ENCODE data around the gene SMIM10L2A. TPM values are rescaled to one million over a fixed set of nuclear protein-coding genes. Genes with fewer than 3 reads are reported as not detected.

Gene SMIM10L2A
- total RNA-seq, 1 experiment from 2014 or later = 18.3 TPM

- no peak overlapping the region for H3K27ac Mint-ChIP-seq
- Histone ChIP-seq H4K91ac (ENCODE audit: insufficient read length, low read depth, low read length) (no peak overlapping the region), H3K23me2 (ENCODE audit: insufficient read length, low read depth, low read length, poor library complexity, severe bottlenecking) (no peaks in the 10 kb centered on the region), H2AK5ac (ENCODE audit: insufficient read length, low read length) (no peak overlapping the region), H3K23ac (ENCODE audit: insufficient read length, low read depth, low read length) (no peak overlapping the region), H3K4ac (ENCODE audit: low read depth, low read length) (no peak overlapping the region), H2BK120ac (ENCODE audit: low read depth, low read length, poor library complexity, severe bottlenecking) (no peak overlapping the region), H3K27me3 (ENCODE audit: insufficient read depth, low read length) (no peaks in the 10 kb centered on the region), H3K9ac (ENCODE audit: extremely low read depth, insufficient read length, low read length) (no peak overlapping the region), H4K5ac (ENCODE audit: insufficient read length, low read depth, low read length) (no peak overlapping the region), H3K79me1 (ENCODE audit: insufficient read depth, low read depth, low read length, poor library complexity, severe bottlenecking) (no peaks in the 10 kb centered on the region), H3K9me3 (ENCODE audit: control insufficient read depth, low read depth, low read length) (peaks cover 31% of the 10 kb centered on the region), H2AFZ (ENCODE audit: low read length) (no peak overlapping the region), H2BK5ac (ENCODE audit: insufficient read length, low read length) (no peak overlapping the region), H3K79me2 (ENCODE audit: insufficient read depth, low read length) (no peaks in the 10 kb centered on the region), H2BK20ac (ENCODE audit: low read depth, low read length, poor library complexity, severe bottlenecking) (no peak overlapping the region), H3K27ac (ENCODE audit: insufficient read length, low read depth, low read length) (no peak overlapping the region), H3K4me1 (ENCODE audit: insufficient read depth, low read length) (no peaks in the 10 kb centered on the region; the same call in 1 of the 2 replicates), H3K4me2 (ENCODE audit: insufficient read depth, insufficient read length, low read length) (no peak overlapping the region), H2BK15ac (ENCODE audit: low read depth, low read length) (no peak overlapping the region), H4K8ac (replicated peaks; ENCODE audit: insufficient read length, low read depth, low read length) (no peak overlapping the region), H3T11ph (ENCODE audit: low read length) (no peak overlapping the region), H3K18ac (ENCODE audit: insufficient read length, low read depth, low read length) (no peak overlapping the region), H3K56ac (ENCODE audit: insufficient read length, low read depth, low read length) (no peak overlapping the region), H3K14ac (ENCODE audit: insufficient read depth, low read length) (no peak overlapping the region), H2BK12ac (ENCODE audit: insufficient read length, low read depth, low read length) (no peak overlapping the region), H4K20me1 (ENCODE audit: control insufficient read depth, insufficient read depth, insufficient read length) (no peaks in the 10 kb centered on the region)
- WGBS (ENCODE audit: extremely low coverage, insufficient read length, low lambda C conversion rate) = no CpG with 5 or more reads among the region's 2 CpGs
- DNase-seq = no peak
- peaks cover 15% of the 10 kb centered on the region in 2 experiments for H3K4me1 Mint-ChIP-seq
- peaks cover 54 to 58% of the 10 kb centered on the region in 2 experiments for H3K9me3 Mint-ChIP-seq
- H3K36me3 Mint-ChIP-seq (ENCODE audit: insufficient read depth in 1 of 3, low read depth in 3 of 3) = peaks cover 0 to 8% (median 0%) of the 10 kb centered on the region in 3 experiments; a peak in 4 of 7 replicates
- H3K4me3 Mint-ChIP-seq = no peak overlapping the region
- peaks cover 1% of the 10 kb centered on the region; the same call in 1 of the 2 replicates for H3K27me3 Mint-ChIP-seq (ENCODE audit: low read depth)
- TF ChIP-seq CTCF (conservative IDR thresholded peaks at IDR 0.05) = no peak
Observed at GRCh38 chrX:135388841-135389240, 32.9 kb upstream of the SMIM10L2A start.
